ENCODE results near the gene ORC2.
"Not testable (repeated sequence)": the region's sequence is repeated elsewhere in the genome, so short reads cannot be mapped to it uniquely, and the experiment has no call there.

The ORC2 gene

DNA sequence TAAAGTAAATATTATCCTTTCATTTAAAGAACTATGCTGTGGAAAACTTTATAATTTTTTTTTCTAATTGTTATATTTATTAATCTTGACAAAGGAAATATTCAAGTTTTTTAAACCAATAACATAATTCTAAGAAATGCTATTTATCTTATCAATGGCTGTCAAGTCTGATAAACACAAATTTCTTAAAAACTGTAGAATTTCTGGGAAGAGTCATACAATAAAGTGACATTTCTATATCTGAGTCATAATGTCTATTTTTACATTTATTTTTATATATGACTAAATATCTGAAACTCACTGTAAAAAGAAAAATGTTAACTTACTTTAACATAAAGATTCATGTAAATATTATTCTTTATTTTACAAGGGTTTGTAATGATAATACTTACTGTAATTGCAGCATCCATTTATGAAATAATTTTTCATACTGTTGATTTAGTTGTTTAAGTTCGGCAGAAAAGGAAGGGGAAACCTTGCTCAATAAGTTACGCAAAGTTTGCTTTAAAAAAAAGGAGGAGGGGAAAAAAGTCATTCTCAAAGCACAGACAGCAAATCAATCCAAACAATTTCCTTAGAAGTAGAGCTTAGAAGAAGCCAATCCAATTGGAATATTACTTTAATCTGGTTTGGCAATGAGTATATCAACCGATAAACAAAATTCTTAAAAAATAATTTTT lies 32.4 kb downstream of the ORC2 start:
- DNase-seq (ENCODE audit: low spot score) = no peak

DNA sequence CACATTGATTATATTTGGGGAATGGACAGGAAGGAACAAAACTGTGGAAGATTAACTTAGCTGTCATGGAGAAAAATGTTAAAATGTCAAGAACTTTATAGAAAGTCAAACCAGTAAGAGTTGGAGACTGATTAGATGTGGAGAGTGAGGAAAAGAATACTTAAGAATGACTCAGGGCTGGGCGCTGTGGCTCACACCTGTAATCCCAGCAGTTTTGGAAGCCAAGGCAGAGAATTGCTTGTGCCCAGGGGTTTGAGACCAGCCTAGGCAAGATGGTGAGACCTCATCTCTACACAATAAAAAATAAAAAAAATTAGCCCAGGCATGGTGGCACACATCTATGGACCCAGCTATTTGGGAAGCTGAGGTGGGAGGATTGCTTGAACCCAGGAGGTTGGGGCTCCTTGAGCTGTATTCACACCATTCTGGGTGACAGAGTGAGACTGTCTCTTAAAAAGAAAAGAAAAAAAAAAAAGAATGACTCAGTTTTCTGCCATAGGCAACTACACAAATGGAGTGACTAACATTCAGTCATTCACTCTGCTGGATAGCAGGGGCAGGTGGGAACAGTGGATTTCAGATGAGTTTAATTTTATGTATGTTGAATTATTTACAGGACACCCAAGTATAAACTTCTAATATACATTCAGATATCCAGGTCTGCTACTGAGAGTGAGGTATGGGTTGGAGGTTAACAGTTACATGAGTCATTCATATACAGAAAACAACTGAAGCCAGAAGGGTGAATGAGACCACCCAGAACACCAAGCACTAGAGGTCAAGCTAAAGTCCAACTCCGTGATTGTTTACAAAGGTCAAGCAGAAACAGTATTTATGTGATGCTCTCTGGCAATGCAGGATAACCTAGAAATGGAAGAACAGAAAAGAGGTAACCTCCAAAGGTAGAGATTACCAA lies 33.9 kb downstream of the ORC2 start:
- no peak for DNase-seq (ENCODE audit: low spot score)

DNA sequence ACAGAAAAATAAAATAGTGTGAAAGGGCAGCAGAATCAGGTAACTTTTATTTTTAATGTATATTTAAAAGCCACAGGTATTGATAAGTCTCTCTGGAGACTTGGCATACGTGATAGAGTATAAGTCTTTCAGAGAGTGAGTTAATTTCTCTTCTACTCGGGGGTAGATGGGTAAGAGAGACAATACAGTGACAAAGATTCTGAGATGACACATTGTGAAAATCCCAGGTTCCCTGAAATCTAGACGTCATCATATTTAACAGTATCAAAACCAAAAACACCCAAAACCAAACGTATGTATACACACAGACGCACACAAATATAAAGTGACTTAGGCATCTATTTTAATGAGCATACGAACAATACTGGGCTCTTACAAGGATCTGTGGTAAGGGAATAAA lies 41.0 kb downstream of the ORC2 start:
- no peak for DNase-seq (ENCODE audit: low spot score)

DNA sequence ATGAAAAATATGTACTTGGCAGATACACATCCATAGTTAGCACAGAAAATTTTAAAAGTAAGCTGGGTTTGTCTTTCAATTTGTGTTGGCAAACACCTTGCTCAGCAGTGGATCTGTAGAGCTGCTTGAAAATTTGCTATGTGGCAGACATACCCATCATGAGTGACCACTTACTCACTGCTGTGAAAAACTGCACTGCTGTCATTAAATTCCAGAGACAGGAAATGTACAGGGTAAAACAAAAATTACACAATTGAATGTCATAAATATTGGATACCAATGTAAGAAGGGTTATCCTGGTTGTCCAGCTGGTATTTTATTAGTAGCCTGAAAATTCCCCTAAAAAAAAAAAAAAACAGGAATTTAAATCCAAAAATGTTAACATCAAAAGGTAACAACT lies 49.8 kb downstream of the ORC2 start:
- no peak for DNase-seq (ENCODE audit: low spot score)

DNA sequence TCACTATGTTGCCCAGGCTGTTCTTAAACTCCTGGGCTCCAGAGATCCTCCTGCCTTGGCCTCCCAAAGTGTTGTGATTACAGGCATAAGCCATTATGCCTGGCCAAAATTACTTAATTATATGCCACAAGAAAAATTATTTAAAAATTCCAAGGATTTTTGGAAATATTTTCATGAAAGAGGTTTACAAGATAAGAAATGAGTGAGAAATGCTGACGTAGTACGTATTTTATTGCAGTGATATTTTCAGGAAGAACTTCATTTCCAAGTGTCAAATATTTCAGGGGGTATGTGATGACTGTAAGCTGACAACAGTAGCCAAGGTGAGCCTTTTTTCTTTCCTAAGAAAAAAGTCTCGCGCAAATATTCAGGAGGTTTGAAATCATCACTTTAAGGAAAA lies 53.5 kb downstream of the ORC2 start:
- no peak for DNase-seq (ENCODE audit: low spot score)

DNA sequence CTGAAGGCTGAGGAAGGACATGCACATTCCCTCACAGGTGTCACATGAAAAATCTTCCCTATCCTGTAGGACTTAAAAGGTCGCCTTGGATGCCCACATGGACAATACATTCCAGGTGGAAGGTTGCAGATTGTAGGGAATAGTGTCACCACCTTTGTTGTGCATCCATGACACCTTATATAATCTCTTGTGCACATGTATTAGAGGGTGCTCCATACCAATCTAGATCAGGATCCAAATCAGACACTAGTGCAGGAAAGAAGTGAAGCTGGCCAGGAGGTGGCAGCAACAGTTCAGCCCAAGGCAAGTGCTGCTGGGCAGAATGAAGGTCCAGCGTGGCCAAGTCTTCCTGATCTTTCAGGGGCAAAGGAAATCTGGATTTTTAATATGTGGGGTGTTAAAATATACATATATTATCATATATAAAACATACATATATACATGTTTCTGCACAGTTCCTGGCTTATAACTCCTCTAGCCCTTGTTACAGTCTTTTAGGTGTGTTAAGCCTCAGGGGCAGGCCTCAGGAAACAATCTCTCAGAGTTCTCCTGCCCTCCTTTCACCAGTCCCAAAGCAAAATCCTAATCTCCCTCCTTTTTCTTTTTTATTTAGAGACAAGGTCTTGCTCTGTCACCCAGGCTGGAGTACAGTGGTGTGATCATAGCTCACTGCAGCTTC lies 57.7 kb downstream of the ORC2 start:
- DNase-seq (ENCODE audit: low spot score) = peak; percentile 72

DNA sequence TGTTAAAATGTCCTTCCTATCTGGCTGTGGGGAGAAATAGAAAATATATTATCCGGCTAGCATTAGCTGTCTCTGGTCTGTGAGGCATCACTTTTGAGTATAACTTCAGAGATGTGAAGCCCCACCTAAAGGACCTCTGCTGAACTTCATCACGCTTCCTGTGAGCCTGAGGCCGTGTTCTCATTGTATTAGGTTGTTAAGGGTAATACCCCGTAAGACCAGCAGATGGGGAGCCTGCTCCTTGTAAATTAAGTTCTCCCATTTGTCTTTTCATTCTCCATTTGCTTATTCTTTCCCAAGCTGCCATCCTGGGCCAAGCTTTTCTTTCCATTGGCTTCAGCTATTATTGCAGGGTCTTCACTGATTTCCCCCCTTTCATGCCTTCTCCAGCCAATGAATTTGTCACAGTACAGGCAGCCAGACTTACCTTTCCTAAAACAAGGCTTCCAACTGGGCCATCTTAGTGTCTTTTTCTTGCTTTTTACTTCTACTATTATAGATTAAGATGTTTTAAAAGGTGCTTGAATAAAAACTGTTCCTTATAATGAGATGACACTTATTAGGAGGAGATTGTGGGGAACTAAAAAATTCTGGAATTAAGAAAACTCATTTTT lies 61.9 kb downstream of the ORC2 start:
- DNase-seq (ENCODE audit: low spot score) = peak; percentile 58

DNA sequence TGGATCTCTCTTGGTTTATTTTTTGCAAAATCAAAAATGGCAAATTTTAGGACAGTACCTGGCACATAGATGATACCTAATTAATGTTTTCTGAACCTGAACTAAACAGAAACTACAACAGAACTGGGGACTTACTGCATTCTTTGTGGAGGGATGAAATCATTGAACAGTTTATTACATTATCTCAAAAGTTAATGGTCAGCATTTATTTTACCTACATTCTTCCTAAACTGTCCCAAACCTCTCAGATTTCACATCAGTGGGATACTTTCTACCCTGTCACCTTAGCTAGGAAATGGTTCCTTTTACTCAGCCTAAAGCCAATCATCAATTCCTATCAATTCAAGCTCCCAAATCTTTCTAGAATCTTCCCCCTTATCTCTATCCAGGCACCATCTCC lies 64.0 kb downstream of the ORC2 start:
- no peak for DNase-seq (ENCODE audit: low spot score)

DNA sequence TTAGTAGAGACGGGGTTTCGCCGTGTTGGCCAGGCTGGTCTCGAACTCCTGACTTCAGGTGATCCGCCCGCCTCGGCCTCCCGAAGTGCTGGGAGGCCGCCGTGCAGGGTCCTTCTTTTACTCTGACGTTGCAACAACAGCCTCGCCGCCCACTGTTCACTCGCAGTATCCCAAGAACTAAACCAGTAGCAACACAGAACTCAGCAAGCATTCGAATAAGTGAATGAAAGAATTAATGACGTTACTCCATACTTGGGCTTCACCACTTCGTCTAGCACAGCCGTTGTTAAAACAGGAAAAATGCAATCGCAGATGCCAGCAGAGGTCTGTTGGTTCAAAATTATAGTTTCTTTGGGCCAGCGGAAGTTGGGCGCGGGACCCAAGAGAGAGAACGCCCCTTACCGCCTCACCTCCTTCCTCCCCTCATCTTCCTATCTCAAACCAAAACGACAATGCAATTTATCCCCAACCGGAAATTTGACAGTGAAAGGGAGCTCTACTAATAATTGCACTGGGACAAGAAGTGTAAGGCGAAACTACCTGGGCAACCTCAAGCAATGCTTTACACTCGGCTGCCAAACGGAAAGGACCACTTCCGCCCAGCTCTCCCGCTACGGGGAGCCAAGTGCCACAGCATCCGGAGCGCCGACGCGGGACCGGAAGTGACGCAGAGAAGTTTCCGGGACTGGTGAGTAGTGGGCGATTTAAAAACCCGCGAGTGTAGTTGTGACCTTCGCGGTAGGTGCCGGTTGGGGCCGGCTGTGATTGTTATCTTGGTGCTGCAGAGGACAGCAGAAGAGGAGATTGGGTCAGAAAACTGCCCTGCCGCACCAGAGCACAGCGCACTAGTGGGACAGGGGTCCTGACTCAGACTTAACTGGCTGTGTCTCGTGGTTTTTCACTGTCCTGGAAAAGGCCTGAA lies 74.5 kb downstream of the ORC2 start, which contains the start of the genes NIF3L1 and PPIL3:
TSS of gene NIF3L1 (plus strand) at position 668 of the 922 bp plus-strand sequence. CDS start 2,573 bp downstream, outside the sequence.
TSS of gene PPIL3 (minus strand) at position 374 of the 922 bp plus-strand sequence. CDS start 1,462 bp downstream, outside the sequence.
- DNase-seq (ENCODE audit: low spot score) = peak; percentile 92

DNA sequence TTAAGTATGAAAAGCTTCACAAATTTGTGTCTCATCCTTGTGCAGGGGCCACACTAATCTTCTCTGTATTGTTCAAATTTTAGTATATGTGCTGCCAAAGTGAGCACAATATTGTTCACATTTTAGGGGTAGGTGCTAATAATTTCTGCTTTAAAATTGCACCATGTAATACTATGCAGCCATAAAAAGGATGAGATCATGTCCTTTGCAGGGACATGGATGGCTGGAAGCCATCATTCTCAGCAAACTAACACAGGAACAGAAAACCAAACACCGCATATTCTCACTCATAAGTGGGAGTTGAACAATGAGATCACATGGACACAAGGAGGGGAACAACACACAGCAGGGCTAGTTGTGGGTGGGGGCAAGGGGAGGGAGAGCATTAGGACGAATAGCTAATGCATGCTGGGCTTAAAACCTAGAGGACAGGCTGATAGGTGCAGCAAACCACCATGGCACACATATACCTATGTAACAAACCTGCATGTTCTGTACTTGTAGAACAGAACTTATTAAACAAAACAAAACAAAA lies 81.7 kb downstream of the ORC2 start:
- DNase-seq (ENCODE audit: low spot score) = not testable (repeated sequence)

DNA sequence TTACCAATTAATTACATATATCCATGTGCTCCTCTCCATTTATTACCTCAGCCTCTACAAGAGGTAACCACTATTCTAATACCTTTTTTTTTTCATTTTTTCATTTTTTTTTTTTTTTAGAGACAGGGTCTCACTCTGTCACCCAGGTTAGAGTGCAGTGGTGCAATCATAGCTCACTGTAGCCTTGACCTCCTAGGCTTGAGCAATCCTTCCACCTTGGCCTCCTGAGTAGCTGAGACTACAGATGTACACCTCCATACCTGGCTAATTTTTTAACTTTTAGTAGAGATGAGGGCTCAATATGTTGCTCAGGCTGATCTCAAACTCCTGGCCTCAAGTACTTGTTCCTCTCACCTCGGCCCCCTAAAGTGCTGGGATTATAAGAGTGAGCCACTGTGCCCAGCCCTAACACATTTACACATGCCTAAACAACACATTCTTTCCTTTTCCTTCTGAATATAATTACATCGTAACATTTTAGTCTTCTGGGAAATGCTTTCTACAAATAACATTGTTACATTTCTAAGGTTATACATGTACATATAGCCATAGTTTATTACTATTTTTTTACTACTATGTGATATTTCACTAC lies 85.1 kb downstream of the ORC2 start:
- DNase-seq (ENCODE audit: low spot score) = no peak

DNA sequence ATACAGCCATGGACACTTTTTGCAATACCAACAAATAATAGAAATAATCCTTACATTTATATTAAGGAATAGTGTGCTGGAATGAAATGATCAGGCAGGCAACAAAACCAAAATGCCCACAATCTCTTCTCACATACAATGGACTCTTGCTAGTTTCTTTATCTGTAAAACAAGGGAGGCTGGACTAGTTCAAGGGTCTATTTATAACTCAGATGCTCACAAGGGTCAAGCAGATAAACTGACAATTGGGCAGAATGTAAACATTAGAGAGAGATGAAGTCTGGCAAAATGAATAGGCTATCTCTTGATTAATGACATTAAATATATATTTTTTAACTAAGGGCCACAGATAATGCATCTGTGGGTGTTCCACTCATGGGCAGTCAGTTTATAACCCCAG lies 86.0 kb downstream of the ORC2 start:
- no peak for DNase-seq (ENCODE audit: low spot score)

DNA sequence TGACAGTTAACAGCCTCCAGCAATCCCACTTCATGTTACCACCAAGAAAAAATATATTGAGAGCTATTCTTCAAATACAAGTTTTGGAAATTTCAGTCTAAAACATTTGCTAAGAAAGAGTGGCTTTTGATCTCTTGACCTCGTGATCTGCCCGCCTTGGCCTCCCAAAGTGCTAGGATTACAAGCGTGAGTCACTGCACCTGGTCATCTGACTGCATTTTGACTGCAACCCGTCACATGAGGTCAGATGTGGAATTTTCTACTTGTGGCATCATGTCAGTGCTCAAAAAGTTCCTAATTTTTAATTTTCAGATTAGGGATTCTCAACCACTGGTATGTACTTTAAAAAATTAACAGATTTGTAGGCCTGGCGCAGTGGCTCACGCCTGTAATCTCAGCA lies 89.9 kb downstream of the ORC2 start:
- DNase-seq (ENCODE audit: low spot score) = no peak

DNA sequence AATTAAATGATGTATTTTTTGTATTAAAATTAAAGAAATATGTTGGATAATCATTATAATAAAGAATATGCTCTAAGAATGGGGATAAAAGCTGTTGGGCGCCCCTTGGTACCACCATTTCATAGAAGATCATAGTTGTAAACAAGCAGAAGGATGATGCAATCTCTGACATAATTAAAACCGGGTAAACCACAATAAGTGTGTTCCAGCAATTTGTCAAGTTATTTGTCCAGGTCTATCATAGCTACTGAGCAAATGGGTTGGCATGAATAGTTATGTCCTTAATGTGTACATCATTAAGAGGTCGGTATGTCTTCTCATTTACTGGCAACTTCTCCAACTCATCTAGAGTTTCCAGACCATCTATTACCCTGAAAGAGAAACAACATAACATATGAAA lies 92.3 kb downstream of the ORC2 start:
- DNase-seq (ENCODE audit: low spot score) = no peak

DNA sequence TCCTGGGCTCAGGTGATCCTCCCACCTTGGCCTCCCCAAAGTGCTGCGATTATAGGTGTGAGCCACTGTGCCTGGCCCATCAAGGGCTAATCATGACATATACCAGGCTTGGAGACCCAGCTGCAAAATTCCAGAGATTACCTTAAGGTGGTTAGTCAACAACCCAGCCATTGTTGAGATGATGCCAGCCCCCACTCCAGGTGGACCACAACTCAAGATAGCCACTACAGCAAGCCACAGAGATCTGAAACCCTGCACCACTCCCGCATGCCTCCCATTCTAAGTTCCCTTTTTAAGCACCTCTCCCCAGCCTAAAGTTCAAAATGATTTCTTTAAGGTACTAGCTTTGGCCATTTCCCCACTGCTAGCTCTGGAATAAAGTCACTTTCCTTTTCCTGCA lies 94.4 kb downstream of the ORC2 start:
- DNase-seq (ENCODE audit: low spot score) = no peak

DNA sequence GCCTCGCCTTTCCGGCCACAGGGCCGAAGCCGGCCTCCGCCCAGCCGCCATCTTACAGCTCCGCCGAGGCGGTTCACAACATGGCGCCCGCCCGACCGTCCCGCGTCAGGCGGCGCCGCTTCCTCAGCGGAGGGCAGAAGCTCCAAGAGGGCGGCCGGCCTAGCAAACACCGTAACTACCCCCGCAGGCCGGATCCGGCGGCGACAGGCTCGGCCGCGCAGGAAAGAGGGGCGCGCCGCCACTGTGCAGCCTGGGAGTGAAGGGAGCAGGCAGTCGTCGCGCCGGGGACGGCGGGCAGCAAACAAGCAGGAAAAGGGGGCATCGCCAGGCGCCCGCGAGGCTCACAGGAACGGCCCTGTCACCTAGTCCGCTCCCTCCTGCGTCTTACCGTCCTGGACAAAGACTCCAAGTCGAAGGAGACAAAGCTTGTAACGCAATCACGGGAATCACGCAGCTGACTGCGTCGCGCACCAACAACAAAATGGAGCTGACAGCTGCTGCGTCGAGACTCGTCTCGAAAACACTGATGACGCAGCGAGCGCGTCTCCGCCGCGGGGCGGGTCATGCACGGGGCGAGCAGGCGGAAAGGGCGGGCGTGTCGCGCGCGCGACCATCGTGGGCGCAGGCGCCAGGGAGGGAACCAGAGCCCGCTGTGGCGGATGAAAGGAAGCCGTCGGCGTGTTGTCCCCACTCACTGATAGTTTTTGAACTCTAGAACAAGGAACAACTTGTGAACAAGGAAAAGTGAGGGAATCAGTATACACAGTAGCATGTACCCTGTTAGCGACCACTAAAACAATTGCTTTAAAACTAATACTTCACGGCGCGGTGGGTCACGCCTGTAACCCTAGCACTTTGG lies 99.1 kb downstream of the ORC2 start, which contains the start of gene CLK1:
TSS of gene CLK1 (minus strand) at position 483 of the 859 bp plus-strand sequence. CDS start 2,796 bp downstream, outside the sequence.
- DNase-seq (ENCODE audit: low spot score) = peak; percentile 95

DNA sequence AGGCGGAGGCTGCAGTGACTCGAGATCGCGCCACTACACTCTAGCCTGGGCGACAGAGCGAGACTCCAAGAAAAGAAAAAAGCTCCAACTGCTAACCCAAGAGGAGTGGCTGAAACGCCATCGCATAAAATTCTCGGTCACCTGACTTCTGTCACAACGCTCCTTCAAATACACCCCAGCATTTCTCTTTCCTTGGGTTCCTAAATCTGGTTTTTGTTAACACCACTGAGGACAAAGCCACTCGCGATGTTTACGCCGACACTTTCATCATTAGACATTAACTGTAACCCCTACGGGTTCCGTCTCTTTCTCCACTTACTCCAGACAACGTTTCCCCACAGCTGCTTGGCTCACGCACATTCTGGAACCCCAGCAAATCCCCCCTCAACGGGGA lies 99.7 kb downstream of the ORC2 start:
- peak; percentile 70 for DNase-seq (ENCODE audit: low spot score)

DNA sequence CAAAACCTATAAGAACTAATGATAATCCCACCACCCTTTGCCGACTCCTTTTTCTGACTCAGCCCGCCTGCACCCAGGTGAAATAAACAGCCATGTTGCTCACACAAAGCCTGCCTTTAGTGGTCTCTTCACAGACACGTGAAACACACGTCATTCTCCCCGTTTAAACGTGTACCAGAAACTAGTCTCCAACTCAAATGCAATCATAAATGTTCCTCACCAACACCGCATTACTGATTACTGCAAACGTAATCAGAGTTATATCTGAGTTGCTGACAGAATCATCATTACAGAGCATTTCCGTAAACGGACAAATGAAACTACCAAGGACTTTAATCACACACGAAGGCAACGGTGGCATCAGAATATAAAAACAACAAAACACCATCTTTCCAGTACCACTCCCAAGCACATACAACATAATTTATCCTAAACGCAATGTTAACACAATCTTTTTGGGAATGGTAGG lies 100.9 kb downstream of the ORC2 start:
- peak; percentile 50 for DNase-seq (ENCODE audit: low spot score)

DNA sequence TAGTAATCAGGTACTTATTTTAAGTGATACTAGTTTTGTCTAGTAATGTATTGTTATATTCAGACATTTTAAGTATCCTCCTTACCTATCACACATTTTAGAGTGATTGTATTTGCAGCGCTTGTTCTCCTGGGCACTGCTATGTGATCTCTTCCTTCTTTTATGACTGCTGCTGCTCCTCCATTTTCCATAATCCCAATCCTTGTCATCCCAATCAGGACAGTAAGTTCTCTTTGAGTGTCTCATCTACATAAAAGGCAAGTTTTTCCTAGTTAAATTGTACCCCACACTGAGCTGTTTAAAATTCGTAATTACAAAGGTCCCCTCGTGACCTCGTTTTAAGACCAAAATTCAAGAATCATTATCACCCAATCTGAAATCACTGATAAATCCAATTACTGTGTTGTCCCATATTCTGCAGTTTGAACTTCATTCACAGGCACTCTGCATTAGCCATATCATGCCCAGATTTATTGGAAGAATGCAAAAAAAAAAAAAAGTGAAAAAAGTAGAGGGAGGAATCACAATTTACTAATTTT lies 101.8 kb downstream of the ORC2 start:
- DNase-seq (ENCODE audit: low spot score) = peak; percentile 20

Data from globus pallidus (tissue), 1 donor.